ENCODE measurements around the gene ZMIZ1. TPM values are rescaled to one million over a fixed set of nuclear protein-coding genes. Genes with fewer than 3 reads are reported as not detected.

The ZMIZ1 gene, protein sequence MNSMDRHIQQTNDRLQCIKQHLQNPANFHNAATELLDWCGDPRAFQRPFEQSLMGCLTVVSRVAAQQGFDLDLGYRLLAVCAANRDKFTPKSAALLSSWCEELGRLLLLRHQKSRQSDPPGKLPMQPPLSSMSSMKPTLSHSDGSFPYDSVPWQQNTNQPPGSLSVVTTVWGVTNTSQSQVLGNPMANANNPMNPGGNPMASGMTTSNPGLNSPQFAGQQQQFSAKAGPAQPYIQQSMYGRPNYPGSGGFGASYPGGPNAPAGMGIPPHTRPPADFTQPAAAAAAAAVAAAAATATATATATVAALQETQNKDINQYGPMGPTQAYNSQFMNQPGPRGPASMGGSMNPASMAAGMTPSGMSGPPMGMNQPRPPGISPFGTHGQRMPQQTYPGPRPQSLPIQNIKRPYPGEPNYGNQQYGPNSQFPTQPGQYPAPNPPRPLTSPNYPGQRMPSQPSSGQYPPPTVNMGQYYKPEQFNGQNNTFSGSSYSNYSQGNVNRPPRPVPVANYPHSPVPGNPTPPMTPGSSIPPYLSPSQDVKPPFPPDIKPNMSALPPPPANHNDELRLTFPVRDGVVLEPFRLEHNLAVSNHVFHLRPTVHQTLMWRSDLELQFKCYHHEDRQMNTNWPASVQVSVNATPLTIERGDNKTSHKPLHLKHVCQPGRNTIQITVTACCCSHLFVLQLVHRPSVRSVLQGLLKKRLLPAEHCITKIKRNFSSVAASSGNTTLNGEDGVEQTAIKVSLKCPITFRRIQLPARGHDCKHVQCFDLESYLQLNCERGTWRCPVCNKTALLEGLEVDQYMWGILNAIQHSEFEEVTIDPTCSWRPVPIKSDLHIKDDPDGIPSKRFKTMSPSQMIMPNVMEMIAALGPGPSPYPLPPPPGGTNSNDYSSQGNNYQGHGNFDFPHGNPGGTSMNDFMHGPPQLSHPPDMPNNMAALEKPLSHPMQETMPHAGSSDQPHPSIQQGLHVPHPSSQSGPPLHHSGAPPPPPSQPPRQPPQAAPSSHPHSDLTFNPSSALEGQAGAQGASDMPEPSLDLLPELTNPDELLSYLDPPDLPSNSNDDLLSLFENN
- total RNA-seq = 10 to 100 TPM; 27.3 to 28.2 TPM

DNA sequence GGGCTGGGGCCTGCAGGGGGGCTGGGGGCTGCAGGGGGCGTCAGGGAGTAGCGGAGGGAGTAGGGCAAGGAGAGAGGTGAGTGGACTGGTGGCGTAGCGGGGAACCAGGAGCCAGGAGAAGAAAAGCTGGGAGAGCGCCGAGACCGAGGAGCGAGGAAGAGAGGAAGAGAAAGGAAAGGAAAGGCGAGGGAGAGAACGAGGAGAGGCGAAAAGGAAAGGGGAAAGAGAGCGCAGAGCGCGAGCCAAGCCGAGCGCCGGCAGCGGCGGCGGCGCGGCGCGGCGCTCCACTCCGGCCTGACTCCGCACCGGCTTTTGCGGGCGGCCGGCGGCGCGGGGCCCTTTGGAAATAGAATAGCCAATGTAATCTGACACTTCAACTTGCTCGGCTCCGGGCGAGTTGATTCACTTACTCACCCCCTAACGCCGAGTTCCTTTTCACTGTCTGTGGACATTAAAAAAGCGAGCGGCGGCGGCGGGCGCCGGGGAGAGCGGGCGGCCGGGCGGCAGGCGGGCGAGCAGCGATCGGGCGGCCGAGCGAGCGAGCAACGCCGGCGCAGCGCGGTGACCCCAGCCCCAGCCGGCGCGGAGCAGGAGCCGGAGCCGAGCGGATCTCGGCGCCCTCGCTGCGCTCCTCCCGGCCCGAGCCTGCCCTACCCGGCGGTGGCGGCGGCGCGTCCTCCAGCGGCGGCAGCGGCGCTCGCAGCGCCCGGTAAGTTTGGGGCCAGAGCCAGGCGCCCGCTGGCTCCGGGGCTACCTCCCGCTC is at the start of gene ZMIZ1:
Gene ZMIZ1, plus strand, starts transcription at position 405 of the 763 bp plus-strand sequence. CDS start 132,667 bp downstream, outside the sequence.
- H3K4me3 Mint-ChIP-seq = peak within 1 kb of the TSS; percentile 86
- no peaks in the 10 kb centered on the region for H3K9me3 Mint-ChIP-seq
- DNase-seq = peak; percentile 87
- H3K27ac Mint-ChIP-seq = peak within 1 kb of the TSS; percentile 70
- H3K4me1 Mint-ChIP-seq = peaks cover 37% of the 10 kb centered on the region
- no peaks in the 10 kb centered on the region for H3K36me3 Mint-ChIP-seq
- H3K27me3 Mint-ChIP-seq = no peaks in the 10 kb centered on the region

DNA sequence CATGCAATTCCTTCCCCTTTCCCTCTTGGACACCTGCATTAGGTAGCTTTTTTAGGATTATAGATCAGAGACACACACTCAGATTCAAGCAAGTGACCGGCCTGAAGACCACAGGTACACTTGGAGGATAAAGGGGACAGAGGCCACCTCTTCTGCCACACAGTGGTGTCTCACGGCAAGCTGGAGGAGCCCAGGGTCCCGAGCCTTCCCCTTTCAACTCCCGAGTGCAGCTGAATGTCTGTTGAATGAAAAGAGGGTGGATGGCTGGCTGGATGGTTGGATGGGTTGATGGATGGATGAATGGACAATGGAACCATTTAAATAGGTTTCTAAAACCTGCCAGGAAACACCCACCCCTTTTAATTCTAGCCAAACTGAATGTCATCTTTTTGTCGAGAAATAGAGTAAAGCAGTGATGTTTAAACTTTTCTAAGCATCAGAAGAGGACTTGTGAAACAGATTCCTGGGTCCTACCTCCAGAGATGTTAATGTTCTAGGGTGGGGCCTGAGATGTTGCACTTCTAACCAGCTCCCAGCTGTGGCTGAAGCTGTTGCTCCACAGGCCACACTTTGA is 49.2 kb upstream of the ZMIZ1 start:
- Mint-ChIP-seq H3K36me3 (no peaks in the 10 kb centered on the region), H3K9me3 (peaks cover 6% of the 10 kb centered on the region), H3K27ac (no peak overlapping the region), H3K4me3 (no peak overlapping the region), H3K4me1 (peaks cover 7% of the 10 kb centered on the region), H3K27me3 (no peaks in the 10 kb centered on the region)
- DNase-seq = no peak

DNA sequence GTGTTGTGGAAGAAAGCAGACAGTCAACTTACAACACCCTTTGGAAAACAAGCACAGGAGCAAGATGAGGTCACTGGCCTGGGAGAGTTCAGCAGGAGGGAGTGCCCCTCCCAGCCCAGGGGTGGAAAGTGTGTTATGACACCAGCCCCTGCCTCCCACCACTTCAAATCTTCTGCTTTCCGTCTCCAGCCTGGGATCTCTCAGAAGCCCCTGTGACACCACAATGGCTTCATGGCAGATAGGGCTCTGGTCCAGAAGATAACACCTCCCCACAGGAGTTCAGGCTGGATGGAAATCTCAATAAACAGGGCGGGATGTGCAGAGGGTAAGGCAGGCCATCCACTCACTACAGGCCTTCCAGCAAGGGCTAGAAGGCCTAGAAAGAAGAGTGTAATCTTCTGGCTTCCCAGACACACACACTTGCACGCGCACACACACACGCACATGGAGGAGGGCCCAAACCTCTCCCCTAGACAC is 48.7 kb upstream of the ZMIZ1 start:
- no peak overlapping the region for H3K4me3 Mint-ChIP-seq
- H3K4me1 Mint-ChIP-seq = peaks cover 9% of the 10 kb centered on the region
- DNase-seq = no peak
- peaks cover 6% of the 10 kb centered on the region for H3K9me3 Mint-ChIP-seq
- H3K36me3 Mint-ChIP-seq = no peaks in the 10 kb centered on the region
- H3K27me3 Mint-ChIP-seq = no peaks in the 10 kb centered on the region
- H3K27ac Mint-ChIP-seq = no peak overlapping the region

DNA sequence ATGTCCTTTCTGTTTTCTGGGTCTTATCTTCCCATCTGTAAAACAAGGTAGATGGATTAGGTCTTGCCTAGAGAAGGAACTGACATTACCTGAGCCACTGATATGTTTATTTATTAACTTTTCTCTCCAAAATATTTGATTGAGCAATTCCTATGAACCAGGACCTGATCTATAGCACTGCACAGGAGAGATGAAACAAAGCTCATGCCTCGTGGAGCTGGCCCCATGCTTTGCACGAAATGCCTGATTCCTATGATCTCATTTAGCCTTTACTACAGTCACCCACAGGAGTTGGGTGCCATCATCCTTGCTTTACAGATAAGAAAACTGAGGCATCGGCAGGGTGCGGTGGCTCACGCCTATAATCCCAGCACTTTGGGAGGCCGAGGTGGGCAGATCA is 48.2 kb upstream of the ZMIZ1 start:
- no peaks in the 10 kb centered on the region for H3K36me3 Mint-ChIP-seq
- peaks cover 6% of the 10 kb centered on the region for H3K9me3 Mint-ChIP-seq
- H3K4me1 Mint-ChIP-seq = peaks cover 12% of the 10 kb centered on the region
- no peak overlapping the region for H3K27ac Mint-ChIP-seq
- no peak overlapping the region for H3K4me3 Mint-ChIP-seq
- no peak for DNase-seq
- no peaks in the 10 kb centered on the region for H3K27me3 Mint-ChIP-seq

DNA sequence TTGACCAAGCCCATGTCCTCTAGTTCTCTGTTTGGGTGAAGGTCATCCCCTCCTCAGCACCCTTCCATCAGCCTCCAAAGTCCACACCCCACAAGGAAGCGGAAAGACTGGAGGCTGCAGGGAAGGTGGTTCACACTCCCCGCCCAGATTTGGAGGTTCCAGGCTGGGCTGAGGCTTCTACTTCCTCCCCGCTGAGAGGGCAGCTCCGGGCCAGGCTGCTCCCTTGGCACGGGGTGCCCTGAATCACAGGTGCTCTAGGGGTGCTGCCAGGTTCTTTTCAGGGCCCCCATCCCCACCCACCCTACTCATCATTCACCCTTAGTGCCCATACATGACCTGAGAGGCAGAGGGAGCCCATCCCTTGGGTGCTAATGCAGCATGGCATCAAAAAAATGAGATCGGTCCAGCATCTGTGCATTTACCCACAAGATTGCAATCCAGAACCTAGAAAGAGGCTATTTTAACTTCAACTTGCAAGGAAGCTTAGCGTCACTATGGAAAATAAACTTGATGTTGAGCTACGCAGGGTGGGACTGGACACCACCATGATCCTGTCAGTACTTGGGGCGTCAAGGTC is 47.3 kb upstream of the ZMIZ1 start:
- Mint-ChIP-seq H3K36me3 (no peaks in the 10 kb centered on the region), H3K27me3 (no peaks in the 10 kb centered on the region), H3K27ac (no peak overlapping the region), H3K9me3 (peaks cover 6% of the 10 kb centered on the region), H3K4me1 (peaks cover 18% of the 10 kb centered on the region), H3K4me3 (no peak overlapping the region)
- DNase-seq = no peak

DNA sequence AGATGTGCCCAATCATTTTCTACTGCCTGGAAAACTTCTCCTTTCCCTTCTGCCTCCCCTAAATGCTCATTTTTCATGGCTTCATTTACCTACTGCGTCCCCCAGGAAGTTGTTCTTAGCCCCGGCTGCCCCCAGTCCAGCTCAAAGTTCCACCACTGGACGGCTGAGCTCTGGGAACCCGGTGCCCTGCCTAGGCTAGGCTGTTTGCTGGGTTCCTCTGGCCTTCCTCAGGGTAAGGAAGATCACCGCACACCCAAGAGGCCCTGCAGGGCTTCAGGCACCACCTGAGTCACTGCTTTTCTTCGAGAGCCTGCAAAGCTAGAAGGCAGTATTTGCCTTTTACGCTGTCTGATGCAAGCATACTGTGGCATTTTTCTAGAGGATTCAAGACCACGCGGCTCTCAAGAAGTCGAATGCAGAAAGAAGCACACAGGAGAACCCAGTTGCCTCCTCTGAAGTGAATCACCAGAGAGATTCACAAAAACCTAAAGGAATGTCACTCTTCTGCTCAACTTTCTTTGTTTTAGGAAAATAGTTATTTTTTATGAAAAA is 46.7 kb upstream of the ZMIZ1 start:
- Mint-ChIP-seq H3K36me3 (no peaks in the 10 kb centered on the region), H3K4me3 (no peak overlapping the region), H3K27me3 (no peaks in the 10 kb centered on the region), H3K27ac (no peak overlapping the region), H3K4me1 (peaks cover 23% of the 10 kb centered on the region), H3K9me3 (peaks cover 6% of the 10 kb centered on the region)
- DNase-seq = no peak

DNA sequence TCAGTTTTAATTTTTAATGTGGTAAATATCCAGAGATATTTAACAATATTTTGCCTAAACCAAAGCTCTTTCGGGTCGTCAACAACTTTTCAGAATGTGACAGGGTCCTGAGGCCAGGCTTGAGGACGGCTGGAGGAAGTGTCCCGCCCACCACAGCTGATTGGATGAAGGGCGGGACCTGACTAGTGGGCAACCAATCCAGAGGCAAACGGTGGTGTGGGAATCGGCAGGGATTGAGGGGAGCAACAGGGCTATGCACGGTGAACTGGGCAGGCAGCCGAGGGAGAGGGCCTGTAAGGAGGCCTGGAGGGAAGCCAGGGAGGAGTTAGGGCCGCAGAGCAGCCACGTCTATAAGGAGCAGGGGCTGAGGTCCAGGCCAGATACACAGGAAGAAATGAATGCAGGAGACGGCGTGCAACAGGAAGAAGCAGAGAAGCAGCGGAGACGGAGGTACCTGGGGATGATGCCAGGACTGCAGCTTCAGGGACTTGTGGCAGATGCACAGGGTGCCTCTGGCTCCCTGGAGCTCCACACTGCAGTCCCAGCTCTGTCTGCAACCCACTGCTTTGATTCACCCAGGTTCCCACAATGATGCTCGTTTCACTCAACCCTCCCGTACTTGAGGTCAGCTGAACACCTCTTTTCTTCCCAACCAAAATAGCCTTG is 46.1 kb upstream of the ZMIZ1 start:
- Mint-ChIP-seq H3K27ac (no peak overlapping the region), H3K27me3 (no peaks in the 10 kb centered on the region), H3K36me3 (no peaks in the 10 kb centered on the region), H3K4me3 (no peak overlapping the region), H3K9me3 (peaks cover 4% of the 10 kb centered on the region), H3K4me1 (peaks cover 29% of the 10 kb centered on the region)
- DNase-seq = no peak

DNA sequence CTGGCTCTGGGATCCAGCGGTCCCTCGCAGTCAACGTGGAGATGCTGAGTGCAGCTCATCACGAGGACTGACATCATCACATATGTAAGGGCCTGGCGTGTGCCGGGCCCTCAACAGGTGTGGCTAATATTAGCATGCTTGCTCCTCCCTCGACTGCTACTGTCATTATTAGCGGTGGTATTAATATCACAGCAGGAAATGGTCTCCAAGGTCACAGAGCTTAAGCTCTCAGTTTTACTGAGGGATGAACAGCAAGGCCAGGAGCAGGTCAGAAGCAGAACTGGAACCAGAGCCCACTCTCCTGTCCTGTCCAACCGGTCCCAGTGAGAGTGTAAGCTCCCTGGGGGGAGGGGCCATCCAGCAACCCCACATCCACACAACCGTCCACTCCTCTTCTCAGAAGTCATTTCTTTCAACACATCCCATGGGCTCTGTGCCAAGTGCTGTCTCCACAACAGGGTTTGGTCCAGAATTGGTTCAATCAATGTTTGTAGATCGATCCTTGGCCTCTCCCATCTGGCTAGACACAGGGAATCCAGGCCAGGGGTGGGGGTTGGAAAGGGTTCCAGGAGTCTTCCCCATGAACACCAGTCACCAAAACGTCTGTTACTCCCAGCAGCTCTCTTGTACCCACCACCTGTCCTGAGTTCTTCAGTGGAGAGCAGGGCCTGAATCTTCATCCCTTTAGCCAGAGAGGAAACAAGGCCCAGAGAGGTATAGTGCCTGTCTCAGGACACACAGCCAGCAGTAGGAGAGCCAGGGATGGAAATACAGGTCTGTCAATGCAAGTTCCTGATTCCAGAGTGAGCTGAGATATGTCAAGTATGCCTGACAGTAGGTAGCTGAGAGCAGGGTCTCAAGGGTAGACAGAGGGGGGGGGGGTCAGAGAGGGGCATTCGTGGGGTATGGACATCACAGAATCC is 45.3 kb upstream of the ZMIZ1 start:
- Mint-ChIP-seq H3K36me3 (no peaks in the 10 kb centered on the region), H3K4me3 (no peak overlapping the region), H3K9me3 (no peaks in the 10 kb centered on the region), H3K4me1 (peaks cover 36% of the 10 kb centered on the region), H3K27ac (no peak overlapping the region), H3K27me3 (no peaks in the 10 kb centered on the region)
- no peak for DNase-seq

DNA sequence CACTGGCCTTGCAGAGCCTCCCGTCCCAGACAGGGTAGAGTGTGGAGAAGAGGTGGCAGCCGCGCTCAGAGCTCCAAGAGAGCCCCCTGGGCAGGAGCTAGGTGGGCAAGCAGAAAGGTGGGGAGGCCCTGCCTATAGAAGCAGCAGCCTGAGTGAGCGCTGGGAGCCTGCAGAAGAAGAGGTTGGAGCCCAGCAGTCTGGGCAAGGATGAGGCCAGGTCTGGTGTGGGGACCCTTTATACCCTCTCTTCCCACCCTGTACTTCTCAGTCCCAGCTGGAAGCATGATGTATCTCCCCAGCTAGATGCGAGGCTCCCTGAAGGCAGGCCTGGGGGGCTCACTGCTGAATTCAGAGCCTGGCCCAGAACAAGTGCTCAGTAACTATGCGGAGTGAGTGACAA is 44.5 kb upstream of the ZMIZ1 start:
- no peak for DNase-seq
- Mint-ChIP-seq H3K9me3 (no peaks in the 10 kb centered on the region), H3K27ac (no peak overlapping the region), H3K36me3 (no peaks in the 10 kb centered on the region), H3K27me3 (no peaks in the 10 kb centered on the region), H3K4me3 (no peak overlapping the region), H3K4me1 (peaks cover 36% of the 10 kb centered on the region)

DNA sequence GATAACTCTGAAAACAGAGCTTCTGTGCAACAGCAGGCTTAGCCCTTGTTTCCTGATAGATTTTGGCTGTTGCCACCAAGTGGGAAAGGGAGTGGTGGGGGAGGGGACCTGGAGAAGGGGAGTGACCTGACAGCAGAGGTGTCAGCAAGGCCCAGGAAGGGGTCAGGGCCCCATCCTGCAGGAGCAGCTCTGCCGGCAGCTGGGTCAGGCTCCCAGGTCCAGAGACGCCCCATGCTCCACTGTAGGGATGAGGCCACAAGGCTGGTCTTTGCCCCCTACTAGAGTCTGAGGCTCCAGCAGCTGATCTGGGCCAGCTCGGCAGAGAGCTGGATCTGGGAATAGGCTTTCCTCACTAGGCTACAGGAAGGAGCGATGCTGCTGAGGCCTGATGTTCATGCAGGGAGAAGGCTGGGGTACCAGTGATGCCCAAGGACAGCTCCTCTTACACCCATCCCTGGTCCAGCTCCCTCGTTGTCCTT is 44.0 kb upstream of the ZMIZ1 start:
- H3K9me3 Mint-ChIP-seq = no peaks in the 10 kb centered on the region
- no peaks in the 10 kb centered on the region for H3K36me3 Mint-ChIP-seq
- H3K27ac Mint-ChIP-seq = no peak overlapping the region
- peaks cover 35% of the 10 kb centered on the region for H3K4me1 Mint-ChIP-seq
- no peak for DNase-seq
- H3K27me3 Mint-ChIP-seq = no peaks in the 10 kb centered on the region
- no peak overlapping the region for H3K4me3 Mint-ChIP-seq

DNA sequence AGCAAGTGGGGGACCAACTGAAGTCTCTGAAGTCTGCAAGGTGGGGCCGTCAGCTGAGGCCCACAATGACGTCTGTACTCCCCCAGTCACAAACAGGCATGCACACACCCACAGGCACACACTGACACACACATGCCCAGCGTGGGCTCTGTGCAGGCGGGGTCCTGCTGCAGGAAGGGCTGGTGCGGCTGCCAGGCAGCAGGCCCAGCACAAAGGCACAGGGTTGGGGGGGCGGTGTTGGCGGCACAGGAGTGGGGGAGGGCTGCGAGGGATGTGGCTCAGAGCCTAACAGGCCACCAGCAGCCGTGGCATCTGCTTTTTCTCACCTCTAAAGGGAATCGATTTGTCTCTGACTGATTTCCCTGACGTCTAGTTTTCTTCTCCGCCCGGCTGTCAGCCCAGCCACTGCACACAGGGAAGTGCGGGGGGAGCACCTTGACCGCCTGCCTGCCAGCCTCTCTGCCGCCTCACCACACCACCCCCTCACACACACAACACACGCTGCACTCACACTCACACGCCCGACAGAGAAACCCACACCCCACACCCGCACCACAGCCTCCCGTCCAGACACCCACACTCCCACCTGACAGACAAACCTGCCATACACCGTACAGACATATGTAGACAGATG is 43.5 kb upstream of the ZMIZ1 start:
- Mint-ChIP-seq H3K27me3 (no peaks in the 10 kb centered on the region), H3K4me1 (peaks cover 31% of the 10 kb centered on the region), H3K4me3 (no peak overlapping the region), H3K36me3 (no peaks in the 10 kb centered on the region), H3K27ac (no peak overlapping the region), H3K9me3 (no peaks in the 10 kb centered on the region)
- peak; percentile 55 for DNase-seq

DNA sequence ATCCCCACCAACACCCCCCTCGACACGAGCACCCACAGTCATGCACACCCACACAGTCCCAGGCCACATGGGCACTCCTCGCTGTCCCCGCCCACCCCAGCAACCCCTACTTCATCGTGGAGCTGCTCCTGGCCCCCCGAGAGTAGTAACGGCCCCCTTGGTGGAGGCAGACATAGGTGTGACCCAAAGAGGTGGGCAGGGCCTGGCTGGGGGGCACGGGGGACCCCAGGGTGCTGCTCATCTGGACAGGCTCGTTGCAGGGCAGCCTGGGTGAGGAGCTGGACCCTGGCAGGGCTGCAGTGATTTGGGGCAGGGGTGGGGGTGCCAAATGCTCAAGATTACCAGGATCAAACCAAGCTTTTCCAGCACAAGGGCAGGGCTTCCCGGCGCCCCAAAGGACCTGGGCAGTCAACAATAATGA is 42.4 kb upstream of the ZMIZ1 start:
- peaks cover 31% of the 10 kb centered on the region for H3K4me1 Mint-ChIP-seq
- no peak overlapping the region for H3K4me3 Mint-ChIP-seq
- no peaks in the 10 kb centered on the region for H3K27me3 Mint-ChIP-seq
- no peak for DNase-seq
- no peak overlapping the region for H3K27ac Mint-ChIP-seq
- no peaks in the 10 kb centered on the region for H3K36me3 Mint-ChIP-seq
- no peaks in the 10 kb centered on the region for H3K9me3 Mint-ChIP-seq

Measured in activated naive CD8-positive, alpha-beta T cell treated with anti-CD3 and anti-CD28 coated beads for 36 hours (primary cell).